Astrocyte of the cerebellum (primary cell): ENCODE measurements around the gene AMPD3.

Source experiments
- DNase-seq: peaks from one replicate; pipeline ENCODE4 v3.0.0-alpha.2; 2011; ENCODE audit warnings: low read depth
- H3K4me3 ChIP-seq: 2 replicates; pipeline ENCODE4 v1.5.1; 2011; ENCODE audit warnings: mild to moderate bottlenecking, low read depth, low read length, moderate library complexity
- in situ Hi-C: cut with HindIII; loops from 2 replicates; pipeline ENCODE4 v1.10.0; 2017; ENCODE audit warnings: low sequenced_read_pairs
- TF ChIP-seq, protein P1 (sequence below): IDR thresholded peaks from 2 replicates; pipeline ENCODE4 v1.5.1; 2012; ENCODE audit warnings: low read length, low read depth, moderate library complexity, mild to moderate bottlenecking; ENCODE audit errors: missing control alignments

Gene AMPD3

DNA sequence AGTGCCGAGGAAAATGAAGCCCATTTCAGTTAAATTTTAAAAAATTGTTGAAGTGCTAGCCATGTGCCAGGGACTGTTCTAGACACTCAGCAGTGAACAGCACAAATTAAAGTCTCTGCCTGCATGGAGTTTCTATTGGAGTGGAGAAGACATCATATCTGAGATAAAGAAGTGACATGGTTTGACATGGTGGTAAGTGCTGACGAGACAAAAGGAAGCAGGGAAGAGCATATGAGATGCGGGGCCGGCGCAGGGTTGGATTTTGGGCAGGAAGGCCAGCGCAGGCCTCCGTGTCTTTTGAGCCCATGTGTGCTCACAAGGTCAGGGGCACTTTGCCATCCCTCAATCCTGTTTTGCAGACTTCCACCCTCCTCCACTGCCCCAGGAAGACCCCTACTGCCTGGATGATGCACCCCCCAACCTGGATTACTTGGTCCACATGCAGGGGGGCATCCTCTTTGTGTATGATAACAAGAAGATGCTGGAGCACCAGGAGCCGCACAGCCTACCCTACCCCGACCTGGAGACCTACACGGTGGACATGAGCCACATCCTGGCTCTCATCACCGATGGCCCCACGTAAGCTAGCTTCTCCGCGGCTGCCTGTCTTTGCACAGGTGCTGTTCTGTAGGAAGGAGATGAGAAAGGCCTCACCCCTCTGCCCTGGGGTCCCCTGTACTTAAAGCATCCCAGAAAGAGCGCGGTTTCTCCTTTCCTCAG, 29.6 kb downstream of the AMPD3 start:
- no peak overlapping the region for H3K4me3 ChIP-seq
- TF ChIP-seq, protein P1, sequence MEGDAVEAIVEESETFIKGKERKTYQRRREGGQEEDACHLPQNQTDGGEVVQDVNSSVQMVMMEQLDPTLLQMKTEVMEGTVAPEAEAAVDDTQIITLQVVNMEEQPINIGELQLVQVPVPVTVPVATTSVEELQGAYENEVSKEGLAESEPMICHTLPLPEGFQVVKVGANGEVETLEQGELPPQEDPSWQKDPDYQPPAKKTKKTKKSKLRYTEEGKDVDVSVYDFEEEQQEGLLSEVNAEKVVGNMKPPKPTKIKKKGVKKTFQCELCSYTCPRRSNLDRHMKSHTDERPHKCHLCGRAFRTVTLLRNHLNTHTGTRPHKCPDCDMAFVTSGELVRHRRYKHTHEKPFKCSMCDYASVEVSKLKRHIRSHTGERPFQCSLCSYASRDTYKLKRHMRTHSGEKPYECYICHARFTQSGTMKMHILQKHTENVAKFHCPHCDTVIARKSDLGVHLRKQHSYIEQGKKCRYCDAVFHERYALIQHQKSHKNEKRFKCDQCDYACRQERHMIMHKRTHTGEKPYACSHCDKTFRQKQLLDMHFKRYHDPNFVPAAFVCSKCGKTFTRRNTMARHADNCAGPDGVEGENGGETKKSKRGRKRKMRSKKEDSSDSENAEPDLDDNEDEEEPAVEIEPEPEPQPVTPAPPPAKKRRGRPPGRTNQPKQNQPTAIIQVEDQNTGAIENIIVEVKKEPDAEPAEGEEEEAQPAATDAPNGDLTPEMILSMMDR, result no peak
- DNase-seq, result no peak
- in situ Hi-C loops, result no loop called here

DNA sequence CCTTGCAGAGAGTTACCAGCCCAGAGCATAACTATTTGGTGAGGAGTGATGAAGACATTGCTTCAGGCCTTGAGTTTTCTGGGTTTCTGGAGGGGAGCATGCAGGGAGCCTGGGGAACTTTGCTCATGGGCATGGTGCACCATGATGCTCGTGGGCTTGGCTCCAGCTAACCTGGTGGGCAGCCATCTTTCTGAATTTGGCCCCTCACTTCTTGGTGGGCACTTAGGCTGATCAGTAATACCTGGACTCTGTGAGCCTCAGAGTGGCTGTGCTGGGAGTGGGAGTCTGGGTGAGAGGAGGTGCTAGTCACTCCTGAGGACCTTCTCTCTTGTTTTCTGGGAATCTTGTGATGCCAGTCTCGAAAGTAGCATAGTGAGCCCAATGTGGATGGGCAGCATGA, 30.6 kb downstream of the AMPD3 start:
- in situ Hi-C loops, result no loop called here
- H3K4me3 ChIP-seq, result no peak overlapping the region
- no peak for DNase-seq
- TF ChIP-seq, protein P1, result no peak

DNA sequence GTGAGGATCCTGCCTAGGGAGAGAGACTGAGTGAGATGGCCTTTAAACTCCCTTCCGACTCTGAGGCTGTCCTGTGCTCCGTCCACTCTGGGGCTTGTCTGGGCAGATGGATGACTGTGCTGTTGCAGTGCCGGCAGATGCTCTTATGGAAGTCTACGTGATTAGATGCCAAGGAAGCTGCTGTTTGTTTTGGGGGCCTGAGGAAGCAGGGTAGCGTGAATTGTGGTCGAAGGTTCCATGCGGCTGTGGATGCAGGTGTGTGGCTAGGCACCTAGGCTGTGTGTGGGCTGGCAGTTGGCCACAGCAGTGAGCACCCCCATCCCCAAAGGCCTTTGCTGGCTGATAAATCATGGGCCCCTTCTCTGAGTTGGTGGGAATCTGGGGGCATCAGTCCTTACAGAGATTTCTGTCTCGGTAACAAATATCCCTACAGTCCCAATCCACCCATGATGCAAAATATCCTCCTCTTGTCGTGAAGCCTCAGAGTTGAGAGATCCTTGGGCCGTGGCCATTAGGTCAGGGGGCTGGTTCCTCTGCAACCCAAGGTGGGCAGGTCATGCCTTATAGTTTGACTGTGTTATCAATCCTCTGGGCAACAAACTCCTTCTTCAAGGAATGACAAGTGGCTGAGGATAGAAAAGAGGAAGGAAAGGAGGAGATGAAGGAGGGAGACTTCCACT, 31.2 kb downstream of the AMPD3 start:
- DNase-seq, result no peak
- H3K4me3 ChIP-seq, result no peak overlapping the region
- in situ Hi-C loops, result no loop called here
- TF ChIP-seq, protein P1, result no peak

DNA sequence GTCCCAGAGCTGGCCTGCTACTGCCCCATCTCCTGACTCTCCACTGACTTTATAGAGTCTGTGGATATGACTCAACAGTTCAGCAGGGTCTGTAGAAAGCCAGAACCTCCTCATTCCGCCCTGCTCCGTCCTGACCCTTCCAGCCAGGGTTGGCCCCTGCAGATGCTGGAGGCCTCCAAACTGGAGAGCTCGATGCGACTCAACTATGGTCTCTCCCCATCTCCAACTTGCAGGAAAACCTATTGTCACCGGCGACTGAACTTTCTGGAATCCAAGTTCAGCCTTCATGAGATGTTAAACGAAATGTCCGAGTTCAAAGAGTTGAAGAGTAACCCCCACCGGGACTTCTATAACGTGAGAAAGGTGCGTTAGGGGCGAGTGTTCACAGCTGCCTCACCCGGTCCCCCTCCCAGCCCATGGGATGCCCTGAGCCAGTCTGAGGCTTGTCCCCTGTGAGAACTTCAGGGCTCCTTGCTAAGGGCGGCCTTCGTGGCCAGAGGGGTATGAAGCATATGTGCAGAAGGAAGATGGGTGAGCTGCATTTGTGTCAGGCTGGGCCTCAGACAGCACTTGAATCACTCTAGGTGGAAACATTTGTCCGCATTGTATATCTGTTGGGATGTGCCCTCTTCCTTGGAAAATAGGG, 32.1 kb downstream of the AMPD3 start:
- in situ Hi-C loops, result no loop called here
- TF ChIP-seq, protein P1, result no peak
- DNase-seq, result no peak
- no peak overlapping the region for H3K4me3 ChIP-seq

DNA sequence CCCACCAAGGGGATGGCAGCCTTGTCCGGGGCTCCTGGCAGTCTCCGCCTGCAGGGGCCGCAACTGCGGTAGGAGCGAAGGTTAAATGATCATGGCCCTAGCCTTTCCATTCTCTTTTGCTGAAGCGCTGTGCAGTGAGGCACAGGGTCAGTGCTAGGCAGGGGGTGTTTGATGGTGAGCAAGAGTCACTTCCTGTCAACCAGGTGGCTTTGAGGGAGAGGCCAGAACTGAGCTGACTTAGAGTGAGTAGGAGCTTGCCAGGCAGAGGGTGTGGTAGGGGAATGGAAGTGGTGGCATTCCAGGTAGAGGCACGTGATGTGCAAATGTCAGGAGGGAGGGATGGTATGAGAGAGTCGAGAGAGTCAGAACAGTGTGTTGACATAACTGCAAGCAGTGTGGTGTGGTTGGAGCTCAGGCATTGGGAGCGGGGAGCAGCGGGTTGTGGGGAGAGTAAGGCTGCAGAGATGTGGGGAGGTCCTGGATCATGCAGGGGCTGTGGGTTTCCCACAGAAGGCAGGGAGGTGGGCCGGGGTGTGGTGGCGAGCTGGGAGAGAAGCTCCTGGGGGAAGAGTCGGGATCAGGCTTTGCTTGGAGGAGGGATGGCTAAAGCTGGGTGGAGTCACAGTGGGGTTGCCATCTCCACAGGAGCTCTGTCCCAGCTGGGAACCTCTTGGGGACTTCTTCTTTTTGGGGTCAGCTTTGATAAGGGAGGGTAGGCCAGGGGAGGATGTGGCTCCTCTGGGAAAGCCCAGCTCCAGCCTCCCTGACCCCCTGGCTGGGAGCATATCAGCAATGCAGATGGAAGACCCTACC, 33.3 kb downstream of the AMPD3 start:
- H3K4me3 ChIP-seq, result no peak overlapping the region
- in situ Hi-C loops, result no loop called here
- TF ChIP-seq, protein P1, result no peak
- no peak for DNase-seq
